NCI-H2107 treated with DMSO at 0.1 percent for 48 hours (cell line): Measurements from ENCODE around the gene BAHD1.

Experiments
- DNase-seq: peaks from one replicate; lab custom pipeline; 2025; ENCODE audit not compliant: unreplicated experiment; lab: John Stamatoyannopoulos, UW

The BAHD1 gene

GRCh38 chr15:40440743-40441564 lies at the start of gene BAHD1:
Gene BAHD1, plus strand, starts transcription at chr15:40440953. Its CDS starts 17,512 bp downstream, at chr15:40458465.
- peak; percentile 66 for DNase-seq

GRCh38 chr15:40392986-40393948 lies 47.5 kb upstream of the BAHD1 start:
- no peak for DNase-seq

DNA sequence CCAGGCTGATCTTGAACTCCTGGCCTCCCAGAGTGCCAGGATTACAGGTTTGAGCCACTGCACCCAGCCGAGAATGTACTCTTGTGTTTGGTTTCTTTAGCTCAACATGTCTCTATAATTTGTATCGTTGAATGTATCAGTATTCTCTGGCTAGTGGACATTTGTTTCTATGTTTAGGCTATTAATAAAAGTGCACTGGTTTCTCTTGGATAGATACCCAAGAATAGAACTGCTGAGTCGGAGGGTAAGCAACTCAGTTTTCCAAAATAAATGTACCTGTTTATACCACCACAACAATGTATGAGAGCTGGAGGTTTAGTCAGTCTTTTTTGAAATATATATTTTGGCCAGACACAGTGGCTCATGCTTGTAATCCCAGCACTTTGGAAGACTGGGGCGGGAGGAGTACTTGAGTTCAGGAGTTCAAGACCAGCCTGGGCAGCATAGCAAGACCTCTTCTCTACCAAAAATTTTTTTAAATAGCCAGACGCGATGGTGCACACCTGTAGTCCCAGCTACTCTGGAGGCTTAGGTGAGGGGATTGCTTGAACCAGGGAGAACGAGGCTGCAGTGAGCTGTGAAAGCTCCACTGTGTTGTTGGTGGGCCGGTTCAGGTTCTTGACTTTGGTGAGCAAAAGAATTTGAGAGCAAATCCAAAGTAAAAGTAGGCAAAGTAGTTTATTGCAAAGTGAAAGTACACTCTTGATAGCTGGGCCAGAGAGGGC lies 42.9 kb upstream of the BAHD1 start:
- DNase-seq = no peak

DNA sequence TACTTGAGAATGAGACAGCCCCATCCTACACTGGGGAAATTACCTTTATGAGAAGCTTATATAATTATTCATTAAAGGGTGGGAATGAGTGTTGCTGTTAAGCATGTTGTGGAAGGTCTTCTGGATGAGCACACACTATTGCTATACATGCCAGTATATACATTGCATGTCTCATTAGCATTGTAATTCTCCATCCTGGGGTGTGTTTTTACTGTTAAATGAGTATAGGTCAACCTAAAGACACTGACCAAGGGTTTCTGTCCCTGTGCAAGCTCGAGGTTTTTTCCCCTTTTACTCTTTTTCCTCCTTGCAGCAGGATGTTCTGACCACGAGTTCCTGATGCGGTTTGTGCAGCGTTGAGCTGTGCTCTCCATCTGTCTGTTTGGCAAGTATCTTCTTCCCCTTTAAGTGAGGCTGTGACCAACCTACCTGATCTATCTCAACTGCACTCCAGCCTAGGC lies 42.3 kb upstream of the BAHD1 start:
- DNase-seq = no peak

DNA sequence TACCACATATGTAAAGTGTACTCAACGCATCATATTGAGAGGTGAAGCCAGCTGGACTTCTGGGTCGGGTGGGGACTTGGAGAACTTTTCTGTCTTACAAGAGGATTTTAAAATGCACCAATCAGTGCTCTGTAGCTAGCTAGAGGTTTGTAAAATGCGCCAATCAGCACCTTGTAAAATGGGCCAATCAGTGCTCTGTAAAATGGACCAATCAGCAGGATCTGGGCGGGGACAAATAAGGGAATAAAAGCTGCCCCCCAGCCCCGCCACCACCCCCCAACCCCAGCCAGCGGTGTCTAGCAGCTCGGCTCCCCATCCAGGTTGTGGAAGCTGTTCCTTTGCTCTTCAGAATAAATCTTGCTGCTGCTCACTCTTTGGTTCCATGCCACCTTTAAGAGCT lies 41.4 kb upstream of the BAHD1 start:
- DNase-seq = no peak

- DNase-seq = peak; percentile 72
Measured at GRCh38 chr15:40405501-40406381, 35.0 kb upstream of the BAHD1 start, which contains the start of gene IVD. Gene IVD, plus strand, starts transcription at chr15:40405795. Its CDS starts 33 bp downstream, at chr15:40405828.

- no peak for DNase-seq
Measured at GRCh38 chr15:40407330-40407990, 33.3 kb upstream of the BAHD1 start.

DNA sequence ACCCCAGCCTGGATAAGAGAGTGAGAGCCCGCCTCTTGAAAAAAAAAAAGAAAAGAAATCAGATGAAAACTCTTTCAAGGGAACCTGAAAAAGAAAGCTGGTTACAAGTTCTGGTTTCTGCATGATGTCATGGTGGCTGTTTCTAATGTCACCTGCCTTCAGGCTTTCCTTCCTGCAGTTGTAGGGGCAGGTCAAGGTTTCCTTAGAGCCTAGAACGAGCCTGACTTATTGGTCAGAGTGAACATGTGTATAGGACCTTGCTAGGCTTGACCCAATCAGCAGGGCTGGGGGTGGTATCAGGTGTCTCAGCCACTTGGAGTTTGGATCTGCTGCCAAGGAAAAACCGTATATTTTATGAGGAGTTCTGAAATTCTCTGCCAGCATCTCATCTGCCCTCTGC lies 31.4 kb upstream of the BAHD1 start:
- DNase-seq = no peak

GRCh38 chr15:40410476-40410875 lies 30.3 kb upstream of the BAHD1 start:
- DNase-seq = no peak

DNA sequence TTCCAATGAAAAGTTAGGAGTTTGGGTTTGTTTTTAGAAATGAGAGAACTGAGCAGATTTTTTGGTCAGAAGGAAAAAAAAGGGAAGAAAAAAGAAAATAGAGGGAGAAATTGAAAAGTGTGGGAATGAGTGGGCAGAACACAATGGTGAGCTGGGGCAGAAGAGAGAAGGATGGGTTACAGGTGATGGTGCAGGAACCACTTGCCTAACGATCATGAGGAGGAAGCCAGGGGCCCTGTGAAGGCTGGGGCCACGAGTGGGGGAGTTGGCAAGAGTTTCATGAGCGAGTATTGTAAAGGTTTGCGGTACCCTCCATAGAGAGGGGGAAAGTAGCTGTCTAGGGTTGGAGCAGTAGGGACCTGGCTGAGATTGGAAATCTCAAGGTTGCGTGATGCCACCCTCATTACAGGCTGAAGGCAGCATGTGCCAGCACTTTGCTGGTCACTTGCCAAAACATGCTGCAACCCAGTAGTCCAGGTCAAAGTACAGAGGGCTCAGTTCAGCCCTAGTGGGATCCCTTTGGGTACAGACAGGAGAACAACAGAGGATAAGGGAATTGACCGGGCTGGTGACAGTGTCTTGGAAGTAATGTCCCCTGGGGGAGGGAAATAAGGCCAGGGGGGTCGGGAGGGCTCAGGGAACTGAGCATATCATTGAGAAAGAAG lies 28.5 kb upstream of the BAHD1 start:
- no peak for DNase-seq

GRCh38 chr15:40413036-40413435 lies 27.7 kb upstream of the BAHD1 start:
- DNase-seq = no peak

- DNase-seq = no peak
Measured at GRCh38 chr15:40414816-40415215, 25.9 kb upstream of the BAHD1 start.

DNA sequence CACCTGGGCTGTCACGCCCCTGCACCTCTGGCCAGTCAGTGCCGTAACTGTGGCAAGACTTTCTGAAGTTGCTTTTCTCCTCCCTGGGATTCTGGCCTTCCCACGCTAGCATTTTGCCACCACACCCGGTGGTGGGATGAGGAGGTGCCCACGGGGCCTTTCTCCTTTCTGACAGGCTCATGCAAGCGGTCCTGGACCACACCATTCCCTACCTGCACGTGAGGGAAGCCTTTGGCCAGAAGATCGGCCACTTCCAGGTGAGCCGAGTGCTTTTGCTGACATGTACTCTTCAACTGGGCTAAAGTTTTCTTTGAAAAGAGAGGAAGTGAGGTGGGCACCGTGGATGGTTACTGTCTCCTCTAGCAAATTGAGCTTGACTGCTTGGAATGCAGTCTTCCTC lies 25.5 kb upstream of the BAHD1 start:
- no peak for DNase-seq

DNA sequence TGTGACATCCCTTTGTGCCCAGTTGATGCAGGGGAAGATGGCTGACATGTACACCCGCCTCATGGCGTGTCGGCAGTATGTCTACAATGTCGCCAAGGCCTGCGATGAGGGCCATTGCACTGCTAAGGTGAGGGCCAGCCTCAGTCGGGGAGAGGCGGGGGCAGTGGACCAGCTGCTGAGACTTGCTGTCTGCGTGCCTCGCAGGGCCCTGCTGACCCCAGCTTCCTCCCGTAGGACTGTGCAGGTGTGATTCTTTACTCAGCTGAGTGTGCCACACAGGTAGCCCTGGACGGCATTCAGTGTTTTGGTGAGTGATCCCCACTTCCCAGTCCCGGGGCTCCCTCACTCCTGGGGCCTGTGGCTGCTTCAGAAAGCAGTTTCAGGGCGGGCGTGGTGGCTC lies 24.7 kb upstream of the BAHD1 start:
- DNase-seq = no peak

DNA sequence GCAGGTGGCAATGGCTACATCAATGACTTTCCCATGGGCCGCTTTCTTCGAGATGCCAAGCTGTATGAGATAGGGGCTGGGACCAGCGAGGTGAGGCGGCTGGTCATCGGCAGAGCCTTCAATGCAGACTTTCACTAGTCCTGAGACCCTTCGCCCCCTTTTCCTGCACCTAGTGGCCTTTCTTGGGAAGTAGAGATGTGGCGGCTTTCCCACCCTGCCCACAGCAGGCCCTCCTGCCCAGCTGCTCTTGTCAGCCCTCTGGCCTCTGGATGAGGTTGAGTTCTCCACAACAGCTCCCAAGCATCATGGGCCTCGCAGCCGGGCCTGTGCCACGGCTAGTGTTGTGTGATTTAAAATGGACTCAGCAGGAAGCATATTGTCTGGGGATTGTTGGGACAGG lies 22.6 kb upstream of the BAHD1 start:
- no peak for DNase-seq

- no peak for DNase-seq
Measured at GRCh38 chr15:40420071-40420713, 20.6 kb upstream of the BAHD1 start.

DNA sequence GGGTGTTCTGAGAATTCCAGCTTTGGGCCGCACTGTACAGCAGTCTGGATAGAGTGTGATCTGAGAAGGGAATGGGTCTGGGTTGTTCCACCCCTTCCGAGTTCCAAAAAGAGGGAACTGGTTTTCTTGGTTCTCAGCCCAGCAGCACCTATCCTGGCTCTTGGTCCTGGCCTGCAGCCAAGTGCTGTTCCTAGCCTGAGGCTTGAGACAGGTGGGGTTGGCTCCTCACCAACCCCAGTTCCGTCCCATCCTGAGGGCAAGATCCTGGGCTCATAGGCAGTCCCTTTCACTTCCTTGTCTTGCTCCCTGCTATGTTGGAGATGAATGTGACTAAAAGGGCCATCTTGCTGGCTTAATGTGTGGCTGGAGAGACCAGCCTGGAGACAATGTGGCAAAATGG lies 20.0 kb upstream of the BAHD1 start:
- peak; percentile 7 for DNase-seq
